Activated CD4-positive, alpha-beta memory T cell treated with anti-CD3 and anti-CD28 coated beads, Interleukin-2, amount 10 ng/mL, durations not matched to agents 7 days and 5 days (primary cell): ENCODE data around the gene IL10RB. TPM values are rescaled to one million over a fixed set of nuclear protein-coding genes. Genes with fewer than 3 reads are reported as not detected.

Experiments
- CTCF ChIA-PET: fragments of 350-600 bp; sonication (Branson Sonifier 250); formaldehyde crosslinking; loops from one replicate; lab custom pipeline; 2021; ENCODE audit warnings: antibody characterized with exemption, inconsistent platforms; lab: Charles Lee
- POLR2A ChIA-PET: fragments of 350-600 bp; sonication (Branson Sonifier 250); formaldehyde crosslinking; loops from one replicate; lab custom pipeline; 2021; ENCODE audit warnings: antibody characterized with exemption; lab: Charles Lee
- DNase-seq: peaks from one replicate; pipeline ENCODE4 v3.0.0-alpha.2; 2020
- H3K27ac Mint-ChIP-seq: one replicate; pipeline ENCODE4 v1.8.0; 2021; ENCODE audit warnings: mild to moderate bottlenecking, mixed read lengths
- H3K27me3 Mint-ChIP-seq: one replicate; pipeline ENCODE4 v1.8.0; 2021; ENCODE audit warnings: mixed read lengths
- H3K36me3 Mint-ChIP-seq: one replicate; pipeline ENCODE4 v1.8.0; 2021; ENCODE audit warnings: low read depth, mixed read lengths
- H3K4me1 Mint-ChIP-seq: one replicate; pipeline ENCODE4 v1.8.0; 2021; ENCODE audit warnings: mixed read lengths
- H3K4me3 Mint-ChIP-seq: one replicate; pipeline ENCODE4 v1.8.0; 2021; ENCODE audit warnings: mild to moderate bottlenecking, mixed read lengths
- H3K9me3 Mint-ChIP-seq: one replicate; pipeline ENCODE4 v1.8.0; 2021; ENCODE audit warnings: mixed read lengths
- total RNA-seq, 2 experiments: library from RNA; stranded (reverse); gene quantifications; one replicate each; pipeline ENCODE4 v1.2.3, GENCODE V29; 2021

IL10RB gene
- total RNA-seq, 2 experiments from 2014 or later = 33.9 to 36.1 TPM

GRCh38 chr21:33256019-33256418 lies 10.1 kb upstream of the IL10RB start:
- H3K27me3 Mint-ChIP-seq = no peaks in the 10 kb centered on the region
- ChIA-PET CTCF (interaction anchor here (1.1 kb wide), 1 partner anchor 51 kb away, joined by 4 read pairs; no protein-coding TSS in a partner anchor), POLR2A (interaction anchor here (1.1 kb wide), 1 partner anchor 11 kb away, joined by 3 read pairs; no protein-coding TSS in a partner anchor)
- no peaks in the 10 kb centered on the region for H3K9me3 Mint-ChIP-seq
- no peak overlapping the region for H3K27ac Mint-ChIP-seq
- DNase-seq = no peak
- peaks cover 36% of the 10 kb centered on the region for H3K4me1 Mint-ChIP-seq
- H3K4me3 Mint-ChIP-seq = no peak overlapping the region
- H3K36me3 Mint-ChIP-seq = peaks cover 88% of the 10 kb centered on the region

DNA sequence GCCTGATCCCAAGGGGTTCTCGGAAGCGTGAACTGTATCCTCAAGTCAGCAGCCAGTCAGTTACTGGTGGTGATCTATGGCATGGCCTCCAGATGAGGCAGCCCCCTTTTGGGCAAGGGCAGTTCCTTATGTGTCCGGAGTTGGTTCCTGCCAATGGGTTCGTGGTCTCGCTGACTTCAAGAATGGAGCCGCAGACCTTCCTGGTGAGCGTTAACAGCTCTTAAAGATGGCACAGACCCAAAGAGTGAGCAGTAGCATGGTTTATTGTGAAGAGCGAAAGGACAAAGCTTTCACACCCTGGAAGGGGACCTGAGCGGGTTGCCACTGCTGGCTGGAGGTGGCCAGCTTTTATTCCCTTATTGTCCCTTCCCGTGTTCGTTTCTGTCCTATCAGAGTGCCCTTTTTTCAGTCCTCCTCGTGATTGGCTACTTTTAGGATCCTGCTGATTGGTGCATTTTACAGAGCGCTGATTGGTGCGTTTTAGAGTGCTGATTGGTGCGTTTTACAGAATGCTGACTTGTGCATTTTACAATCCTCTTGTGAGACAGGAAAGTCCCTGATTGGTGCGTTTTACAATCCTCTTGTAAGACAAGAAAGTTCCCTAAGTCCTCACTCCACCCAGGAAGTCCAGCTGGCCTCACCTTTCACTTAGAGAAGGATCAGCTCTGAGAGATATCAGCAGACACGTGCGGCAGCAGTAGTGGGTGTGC lies 8.9 kb upstream of the IL10RB start:
- Mint-ChIP-seq H3K4me3 (no peak overlapping the region), H3K27ac (no peak overlapping the region), H3K9me3 (no peaks in the 10 kb centered on the region), H3K27me3 (no peaks in the 10 kb centered on the region), H3K36me3 (peaks cover 77% of the 10 kb centered on the region), H3K4me1 (peaks cover 44% of the 10 kb centered on the region)
- CTCF ChIA-PET = interaction anchor here (0.6 to 1.1 kb wide), 2 partner anchors 52 kb away, joined by 3 to 4 read pairs; no protein-coding TSS in a partner anchor
- no peak for DNase-seq
- POLR2A ChIA-PET = no interaction called here

DNA sequence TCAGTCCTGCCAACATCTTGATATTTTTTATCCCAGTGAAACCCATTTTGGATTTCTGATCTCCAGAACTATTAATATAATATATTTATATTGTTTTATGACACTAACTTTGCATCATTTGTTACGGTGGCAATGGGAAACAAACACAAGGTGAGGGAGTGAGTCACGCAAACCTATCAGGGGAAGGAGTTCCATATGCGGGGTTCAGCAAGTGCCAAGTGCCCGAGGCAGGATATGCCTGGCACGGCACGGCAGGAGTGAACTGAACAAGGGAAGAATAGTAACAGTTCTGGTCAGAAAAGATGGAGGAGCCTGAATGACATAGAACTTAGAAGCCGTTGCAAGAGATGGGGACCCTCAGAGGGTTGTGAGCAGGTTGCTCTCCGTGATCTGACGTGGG lies 7.7 kb upstream of the IL10RB start:
- CTCF ChIA-PET = no interaction called here
- no peak for DNase-seq
- H3K27ac Mint-ChIP-seq = no peak overlapping the region
- H3K9me3 Mint-ChIP-seq = no peaks in the 10 kb centered on the region
- peaks cover 47% of the 10 kb centered on the region for H3K4me1 Mint-ChIP-seq
- H3K36me3 Mint-ChIP-seq = peaks cover 77% of the 10 kb centered on the region
- H3K27me3 Mint-ChIP-seq = no peaks in the 10 kb centered on the region
- H3K4me3 Mint-ChIP-seq = no peak overlapping the region
- POLR2A ChIA-PET = no interaction called here

DNA sequence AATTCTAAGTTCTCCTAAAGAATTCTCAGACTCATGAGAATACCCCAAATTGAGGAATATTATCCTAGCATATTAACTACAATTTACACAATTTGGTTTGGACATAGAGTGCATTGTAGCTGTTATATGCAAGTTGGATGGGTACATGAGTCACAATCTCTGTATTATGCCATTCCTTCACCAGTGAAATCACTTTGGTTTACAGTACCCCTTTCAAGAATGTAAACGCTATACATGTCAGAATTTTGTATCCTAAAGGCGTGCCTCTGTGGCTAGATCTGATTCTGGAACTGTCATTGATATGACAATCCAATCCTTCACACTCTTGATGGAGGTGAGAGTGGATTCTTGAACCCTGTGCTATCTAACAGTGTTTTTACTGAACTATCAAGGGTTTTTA lies 6.7 kb upstream of the IL10RB start:
- no peaks in the 10 kb centered on the region for H3K27me3 Mint-ChIP-seq
- H3K4me1 Mint-ChIP-seq = peaks cover 47% of the 10 kb centered on the region
- peaks cover 78% of the 10 kb centered on the region for H3K36me3 Mint-ChIP-seq
- H3K9me3 Mint-ChIP-seq = no peaks in the 10 kb centered on the region
- no peak overlapping the region for H3K4me3 Mint-ChIP-seq
- CTCF ChIA-PET = no interaction called here
- no peak for DNase-seq
- POLR2A ChIA-PET = interaction anchor here (0.9 kb wide), 1 partner anchor 28 kb away, joined by 4 read pairs; no protein-coding TSS in a partner anchor
- no peak overlapping the region for H3K27ac Mint-ChIP-seq

DNA sequence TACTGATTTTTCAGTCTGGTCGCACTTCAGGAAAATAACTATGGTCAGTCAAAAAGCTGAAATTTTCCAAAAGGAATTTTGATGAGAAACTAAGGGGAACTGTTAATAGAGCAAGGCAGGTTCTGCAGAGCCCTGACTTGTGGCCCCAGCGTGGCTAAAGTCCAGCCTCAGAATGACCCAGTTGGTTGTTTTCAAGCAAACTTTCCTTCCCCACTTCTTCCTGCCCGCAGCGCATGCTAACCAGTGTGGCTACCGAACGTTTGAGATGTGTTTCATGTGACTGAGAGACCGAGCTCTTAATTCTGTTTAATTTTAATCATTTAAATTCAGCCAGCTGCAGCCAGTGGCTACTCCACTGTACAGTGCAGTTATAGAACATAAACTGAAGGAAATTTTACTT lies 6.2 kb upstream of the IL10RB start:
- no peak overlapping the region for H3K4me3 Mint-ChIP-seq
- no peaks in the 10 kb centered on the region for H3K27me3 Mint-ChIP-seq
- peaks cover 75% of the 10 kb centered on the region for H3K36me3 Mint-ChIP-seq
- CTCF ChIA-PET = no interaction called here
- no peak for DNase-seq
- H3K9me3 Mint-ChIP-seq = no peaks in the 10 kb centered on the region
- POLR2A ChIA-PET = interaction anchor here (0.9 to 2.4 kb wide), 3 partner anchors 13 to 329 kb away, joined by 3 to 6 read pairs (median 4); no protein-coding TSS in a partner anchor
- no peak overlapping the region for H3K27ac Mint-ChIP-seq
- H3K4me1 Mint-ChIP-seq = peaks cover 43% of the 10 kb centered on the region

- Mint-ChIP-seq H3K4me3 (no peak overlapping the region), H3K4me1 (peaks cover 43% of the 10 kb centered on the region), H3K9me3 (no peaks in the 10 kb centered on the region), H3K27ac (no peak overlapping the region), H3K36me3 (peaks cover 68% of the 10 kb centered on the region), H3K27me3 (no peaks in the 10 kb centered on the region)
- POLR2A ChIA-PET = interaction anchor here (0.6 to 2.4 kb wide), 6 partner anchors 11 to 295 kb away, joined by 3 to 6 read pairs (median 4); partner anchors contain the start of genes IFNAR1 and IFNAR2
- DNase-seq = peak; percentile 43
- CTCF ChIA-PET = interaction anchor here (0.7 to 1.9 kb wide), 6 partner anchors 24 to 114 kb away, joined by 3 to 6 read pairs (median 3); no protein-coding TSS in a partner anchor
Observed at GRCh38 chr21:33261635-33262034, 4.5 kb upstream of the IL10RB start.

DNA sequence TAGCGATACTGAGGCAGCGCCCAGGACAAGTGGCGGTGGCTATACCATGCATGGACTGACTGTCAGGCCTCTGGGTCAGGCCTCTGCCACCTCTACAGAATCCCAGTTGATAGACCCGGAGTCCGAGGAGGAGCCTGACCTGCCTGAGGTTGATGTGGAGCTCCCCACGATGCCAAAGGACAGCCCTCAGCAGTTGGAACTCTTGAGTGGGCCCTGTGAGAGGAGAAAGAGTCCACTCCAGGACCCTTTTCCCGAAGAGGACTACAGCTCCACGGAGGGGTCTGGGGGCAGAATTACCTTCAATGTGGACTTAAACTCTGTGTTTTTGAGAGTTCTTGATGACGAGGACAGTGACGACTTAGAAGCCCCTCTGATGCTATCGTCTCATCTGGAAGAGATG lies 3.2 kb upstream of the IL10RB start:
- peaks cover 63% of the 10 kb centered on the region for H3K36me3 Mint-ChIP-seq
- no peaks in the 10 kb centered on the region for H3K9me3 Mint-ChIP-seq
- CTCF ChIA-PET = no interaction called here
- H3K4me1 Mint-ChIP-seq = peaks cover 51% of the 10 kb centered on the region
- POLR2A ChIA-PET = interaction anchor here (1.2 to 1.8 kb wide), 2 partner anchors 33 to 51 kb away, joined by 3 to 6 read pairs; partner anchors contain the start of gene IFNAR2
- H3K4me3 Mint-ChIP-seq = no peak overlapping the region
- no peaks in the 10 kb centered on the region for H3K27me3 Mint-ChIP-seq
- H3K27ac Mint-ChIP-seq = no peak overlapping the region
- DNase-seq = no peak

DNA sequence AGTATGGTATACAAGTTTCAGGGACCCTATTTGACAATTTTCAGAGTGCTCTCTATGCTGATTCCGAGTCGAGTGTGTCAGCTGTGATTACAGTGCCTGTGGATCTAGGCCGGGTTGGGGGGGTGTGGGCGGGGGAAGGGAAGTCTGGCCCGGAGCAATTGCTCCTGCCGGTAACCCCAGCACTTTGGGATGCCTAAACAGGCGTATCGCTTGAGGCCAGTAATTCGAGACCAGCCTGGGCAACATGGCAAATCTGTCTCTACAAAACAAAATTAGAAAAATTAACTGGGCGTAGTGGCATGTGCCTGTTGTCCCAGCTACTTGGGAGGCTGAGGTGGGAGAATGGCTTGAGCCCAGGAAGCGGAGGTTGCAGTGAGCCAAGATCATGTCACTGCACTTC lies 1.6 kb upstream of the IL10RB start:
- Mint-ChIP-seq H3K9me3 (no peaks in the 10 kb centered on the region), H3K4me1 (peaks cover 60% of the 10 kb centered on the region), H3K36me3 (peaks cover 63% of the 10 kb centered on the region), H3K27me3 (no peaks in the 10 kb centered on the region), H3K27ac (no peak overlapping the region), H3K4me3 (no peak overlapping the region)
- POLR2A ChIA-PET = interaction anchor here (4.5 kb wide), 1 partner anchor 26 kb away, joined by 25 read pairs; no protein-coding TSS in a partner anchor
- no peak for DNase-seq
- CTCF ChIA-PET = interaction anchor here (0.6 kb wide), 2 partner anchors 24 to 46 kb away, joined by 3 to 7 read pairs; no protein-coding TSS in a partner anchor

DNA sequence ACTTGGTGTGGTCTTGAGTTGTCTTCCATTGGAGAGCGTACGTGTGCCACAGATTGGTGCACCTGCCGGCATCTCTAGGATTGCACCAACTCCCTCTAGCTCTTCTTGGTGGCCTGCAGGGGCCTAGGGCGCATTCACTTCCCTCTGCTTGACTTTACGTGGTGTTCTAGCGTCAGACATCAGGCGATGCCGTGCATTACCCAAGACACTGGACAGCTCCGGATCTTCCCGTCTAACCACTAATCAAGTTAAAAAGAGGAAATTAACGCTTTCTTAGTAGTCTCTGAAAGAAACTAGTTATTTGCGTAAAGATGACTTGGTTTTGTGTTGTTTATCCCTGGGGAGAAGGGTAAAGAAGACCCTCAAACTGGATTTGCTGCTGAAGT lies 510 bp upstream of the IL10RB start:
- Mint-ChIP-seq H3K4me3 (peak overlapping the region; percentile 95), H3K36me3 (peaks cover 64% of the 10 kb centered on the region), H3K4me1 (peaks cover 55% of the 10 kb centered on the region), H3K9me3 (no peaks in the 10 kb centered on the region), H3K27me3 (no peaks in the 10 kb centered on the region), H3K27ac (peak overlapping the region; percentile 59)
- ChIA-PET POLR2A (interaction anchor here (0.6 to 4.5 kb wide), 11 partner anchors 9 to 214 kb away, joined by 3 to 25 read pairs (median 6); partner anchors contain the start of genes IFNAR1, IFNAR2 and TMEM50B), CTCF (interaction anchor here (0.6 to 2.0 kb wide), 5 partner anchors 61 to 179 kb away, joined by 3 to 8 read pairs (median 5); no protein-coding TSS in a partner anchor)
- no peak for DNase-seq

- peaks cover 72% of the 10 kb centered on the region for H3K36me3 Mint-ChIP-seq
- peak; percentile 45 for DNase-seq
Observed at GRCh38 chr21:33266789-33267135, 595 bp downstream of the IL10RB start.

GRCh38 chr21:33267250-33267649 lies 1.1 kb downstream of the IL10RB start:
- H3K27ac Mint-ChIP-seq = peak overlapping the region; percentile 88
- H3K36me3 Mint-ChIP-seq = peaks cover 76% of the 10 kb centered on the region
- H3K27me3 Mint-ChIP-seq = no peaks in the 10 kb centered on the region
- H3K9me3 Mint-ChIP-seq = no peaks in the 10 kb centered on the region
- peak overlapping the region; percentile 95 for H3K4me3 Mint-ChIP-seq
- H3K4me1 Mint-ChIP-seq = peaks cover 46% of the 10 kb centered on the region
- POLR2A ChIA-PET = interaction anchor here (0.6 to 4.5 kb wide), 12 partner anchors 8 to 276 kb away, joined by 3 to 25 read pairs (median 5); partner anchors contain the start of genes IFNAR1, IFNAR2 and SON
- no peak for DNase-seq
- CTCF ChIA-PET = interaction anchor here (1.4 to 2.0 kb wide), 3 partner anchors 70 to 96 kb away, joined by 5 to 8 read pairs (median 7); no protein-coding TSS in a partner anchor

More at GRCh38 chr21:33266789-33267135, 595 bp downstream of the IL10RB start:
- ChIA-PET CTCF (interaction anchor here (0.5 to 2.0 kb wide), 4 partner anchors 48 to 178 kb away, joined by 3 to 8 read pairs (median 5); no protein-coding TSS in a partner anchor), POLR2A (interaction anchor here (0.6 to 4.5 kb wide), 13 partner anchors 8 to 276 kb away, joined by 3 to 25 read pairs (median 4); partner anchors contain the start of genes IFNAR1, IFNAR2 and SON)
- no peaks in the 10 kb centered on the region for H3K9me3 Mint-ChIP-seq
- H3K4me1 Mint-ChIP-seq = peaks cover 48% of the 10 kb centered on the region
- peak overlapping the region; percentile 95 for H3K4me3 Mint-ChIP-seq
- H3K27ac Mint-ChIP-seq = peak overlapping the region; percentile 88
- H3K27me3 Mint-ChIP-seq = no peaks in the 10 kb centered on the region

DNA sequence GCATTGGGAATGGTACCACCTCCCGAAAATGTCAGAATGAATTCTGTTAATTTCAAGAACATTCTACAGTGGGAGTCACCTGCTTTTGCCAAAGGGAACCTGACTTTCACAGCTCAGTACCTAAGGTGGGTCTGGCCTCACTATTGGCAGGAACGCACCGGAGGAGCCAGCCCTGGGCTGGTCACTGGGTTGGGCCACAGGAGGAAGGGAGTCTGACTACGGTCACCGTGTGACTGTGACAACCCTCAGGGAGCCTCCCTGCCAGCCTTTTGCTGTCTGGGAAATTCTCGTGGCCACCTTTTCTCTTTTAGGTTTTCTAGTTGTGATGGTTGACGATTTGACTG lies 2.2 kb downstream of the IL10RB start:
- Mint-ChIP-seq H3K27me3 (no peaks in the 10 kb centered on the region), H3K4me1 (peaks cover 49% of the 10 kb centered on the region), H3K27ac (peak overlapping the region; percentile 45), H3K9me3 (no peaks in the 10 kb centered on the region), H3K36me3 (peaks cover 73% of the 10 kb centered on the region), H3K4me3 (peak overlapping the region; percentile 95)
- ChIA-PET POLR2A (interaction anchor here (0.9 to 4.5 kb wide), 4 partner anchors 30 to 93 kb away, joined by 3 to 25 read pairs (median 20); partner anchors contain the start of genes IFNAR1 and IFNAR2), CTCF (interaction anchor here (0.6 to 1.4 kb wide), 3 partner anchors 63 to 71 kb away, joined by 3 to 5 read pairs (median 3); no protein-coding TSS in a partner anchor)
- DNase-seq = no peak
